Muscle of leg (tissue), 11 donors: ENCODE results near the gene NFAT5. TPM values are rescaled to one million over a fixed set of nuclear protein-coding genes. Genes with fewer than 3 reads are reported as not detected.
"Not testable (repeated sequence)": the region's sequence is repeated elsewhere in the genome, so short reads cannot be mapped to it uniquely, and the experiment has no call there.

Experiments used
- DNase-seq: peaks from one replicate; pipeline ENCODE4 v3.0.0; 2013
- H3K27ac ChIP-seq: one replicate; pipeline ENCODE4 v1.5.1; 2013; ENCODE audit warnings: mild to moderate bottlenecking, low read length, control low read depth
- H3K27me3 ChIP-seq: one replicate; pipeline ENCODE4 v1.6.1; 2013; ENCODE audit warnings: low read length; ENCODE audit not compliant: control insufficient read depth, insufficient read depth
- H3K36me3 ChIP-seq: one replicate; pipeline ENCODE4 v1.6.1; 2013; ENCODE audit warnings: low read length; ENCODE audit not compliant: control insufficient read depth, insufficient read depth
- H3K4me1 ChIP-seq: one replicate; pipeline ENCODE4 v1.6.1; 2013; ENCODE audit warnings: low read length; ENCODE audit not compliant: control insufficient read depth, insufficient read depth
- H3K4me3 ChIP-seq: one replicate; pipeline ENCODE4 v1.5.1; 2013; ENCODE audit warnings: low read length, control low read depth
- H3K9me3 ChIP-seq: replicated peaks from 2 replicates; pipeline ENCODE4 v1.6.1; 2013; ENCODE audit warnings: low read depth, low read length; ENCODE audit not compliant: control insufficient read depth
- WGBS: methylation state at CpG from one replicate; pipeline ENCODE4 v1.1.5; 2013; ENCODE audit warnings: missing lambda C conversion rate; ENCODE audit not compliant: insufficient coverage; 5-methylcytosine and 5-hydroxymethylcytosine counted together
- polyA plus RNA-seq, 8 donors: library from polyadenylated mRNA; unstranded; fragments of 120-200 nt; gene quantifications; one replicate each; pipeline versions ENCODE4 v1.2.1 to v1.2.3, GENCODE V29; 2013; ENCODE audit warnings: inconsistent platforms in 1 of 8, low replicate concordance in 1 of 8; ENCODE audit not compliant: insufficient read length in 8 of 8, insufficient read depth in 1 of 8
- total RNA-seq: library from RNA; stranded (reverse); fragments of 120-200 nt; gene quantifications from one replicate; pipeline ENCODE4 v1.2.4, GENCODE V29; 2013

The NFAT5 gene
- total and polyA plus RNA-seq, 9 donors = 8.2 to 21.1 (median 12.8) TPM

DNA sequence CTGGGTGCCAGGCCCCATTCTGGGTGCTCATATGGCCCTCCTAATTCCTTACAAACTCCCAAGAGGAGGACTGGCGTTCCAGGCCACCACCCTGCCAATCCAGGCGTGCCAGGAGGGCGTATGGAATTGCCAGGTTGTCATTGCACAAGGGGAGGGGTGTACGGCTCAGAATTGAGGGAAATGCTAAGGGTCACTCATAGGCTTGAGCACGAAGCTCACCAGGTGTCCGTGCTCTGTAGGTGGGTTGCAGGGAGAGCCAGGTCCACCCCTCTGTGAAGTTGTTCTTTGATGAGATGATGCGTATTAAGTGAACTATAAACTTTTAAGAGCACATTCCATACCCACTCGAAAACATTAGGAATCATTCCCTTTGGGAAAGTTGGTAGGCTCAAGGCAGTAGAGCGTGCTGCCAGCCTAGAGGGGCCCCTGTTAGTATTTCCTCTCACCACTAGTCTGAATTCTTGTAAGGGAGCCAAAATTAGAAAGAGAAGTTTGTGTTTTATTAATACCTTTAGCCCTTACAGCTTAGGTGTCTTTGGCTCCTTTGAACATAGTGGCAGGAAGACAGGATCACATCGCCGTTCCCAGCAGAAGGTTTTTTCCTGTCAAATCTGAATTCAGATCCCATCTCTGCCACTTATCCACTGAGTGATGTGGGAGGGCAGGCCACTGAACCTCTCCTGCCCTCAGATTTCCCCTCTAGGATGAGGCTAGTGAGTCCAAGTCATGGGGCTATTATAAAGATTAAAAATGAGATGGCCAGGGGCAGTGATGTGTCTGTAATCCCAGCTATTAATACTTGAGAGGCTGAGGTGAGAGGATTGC, 38.7 kb upstream of the NFAT5 start:
- no peak overlapping the region for H3K4me3 ChIP-seq
- no peak overlapping the region for H3K27ac ChIP-seq
- peaks cover 4% of the 10 kb centered on the region for H3K4me1 ChIP-seq
- WGBS = 82% methylated on average over 6 of the region's 11 CpGs
- H3K36me3 ChIP-seq = no peaks in the 10 kb centered on the region
- no peak for DNase-seq
- H3K27me3 ChIP-seq = no peaks in the 10 kb centered on the region
- H3K9me3 ChIP-seq = no peaks in the 10 kb centered on the region

DNA sequence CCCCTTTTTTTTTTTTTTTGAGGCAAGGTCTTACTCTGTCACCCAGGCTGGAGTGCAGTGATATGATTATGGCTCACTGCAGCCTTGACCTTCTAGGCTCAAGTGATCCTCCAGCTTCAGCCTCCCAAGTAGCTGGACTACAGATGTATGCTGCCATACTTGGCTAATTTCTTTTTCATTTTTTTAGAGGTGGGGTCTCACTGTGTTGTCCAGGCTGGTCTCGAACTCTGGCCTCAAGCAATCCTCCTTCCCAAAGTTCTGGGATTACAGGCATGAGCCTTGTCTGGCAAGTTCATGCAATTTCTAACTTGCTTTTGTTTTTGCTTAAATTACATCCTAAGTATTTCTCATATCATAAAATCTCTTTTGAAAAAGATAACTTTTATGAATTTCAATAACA, 33.8 kb upstream of the NFAT5 start:
- Histone ChIP-seq H3K36me3 (no peaks in the 10 kb centered on the region), H3K27ac (no peak overlapping the region), H3K9me3 (no peaks in the 10 kb centered on the region), H3K4me3 (no peak overlapping the region), H3K4me1 (peaks cover 4% of the 10 kb centered on the region), H3K27me3 (peaks cover 4% of the 10 kb centered on the region)
- no CpG with 5 or more reads among the region's 1 CpG for WGBS
- DNase-seq = no peak

DNA sequence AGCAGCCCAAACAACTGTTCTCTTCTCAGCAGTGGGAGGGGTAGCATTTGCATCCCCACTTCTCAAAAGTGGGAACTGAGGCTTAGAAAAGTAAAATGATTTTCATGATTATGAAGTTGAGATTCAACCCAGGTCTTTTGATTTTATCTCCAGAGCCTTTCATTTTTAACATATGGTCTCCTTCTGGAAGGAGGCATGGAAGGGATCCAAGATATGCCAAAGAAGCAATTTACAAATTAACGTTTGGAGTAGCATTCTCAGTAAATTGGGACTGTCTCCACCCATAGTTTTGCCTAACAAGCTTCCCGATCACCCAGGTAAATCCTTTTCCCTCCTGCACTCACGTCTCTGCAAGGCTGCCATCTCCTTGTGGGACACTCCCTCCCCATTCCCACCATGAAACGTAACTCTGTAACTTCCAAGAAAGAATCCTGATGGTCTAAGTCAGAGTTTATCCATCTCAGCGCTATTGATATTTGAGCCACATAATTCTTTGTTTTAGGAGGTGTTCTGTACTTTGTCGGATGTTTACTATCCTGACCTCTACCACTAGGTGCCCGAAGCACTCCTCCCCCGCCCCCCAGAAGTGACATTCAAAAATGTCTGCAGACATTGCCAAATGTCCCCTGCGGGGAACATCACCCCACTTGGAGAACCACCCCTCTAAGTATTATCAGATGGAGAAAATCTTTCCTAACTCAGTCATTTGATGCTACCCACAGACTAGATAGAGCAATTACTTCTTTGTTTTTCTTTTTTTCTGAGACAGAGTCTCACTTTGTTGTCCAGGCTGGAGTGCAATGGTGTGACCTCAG, 32.9 kb upstream of the NFAT5 start:
- H3K27ac ChIP-seq = no peak overlapping the region
- DNase-seq = no peak
- no peak overlapping the region for H3K4me3 ChIP-seq
- no peaks in the 10 kb centered on the region for H3K36me3 ChIP-seq
- 22% methylated on average over 3 of the region's 9 CpGs for WGBS
- no peaks in the 10 kb centered on the region for H3K9me3 ChIP-seq
- H3K27me3 ChIP-seq = peaks cover 4% of the 10 kb centered on the region
- peaks cover 5% of the 10 kb centered on the region for H3K4me1 ChIP-seq

DNA sequence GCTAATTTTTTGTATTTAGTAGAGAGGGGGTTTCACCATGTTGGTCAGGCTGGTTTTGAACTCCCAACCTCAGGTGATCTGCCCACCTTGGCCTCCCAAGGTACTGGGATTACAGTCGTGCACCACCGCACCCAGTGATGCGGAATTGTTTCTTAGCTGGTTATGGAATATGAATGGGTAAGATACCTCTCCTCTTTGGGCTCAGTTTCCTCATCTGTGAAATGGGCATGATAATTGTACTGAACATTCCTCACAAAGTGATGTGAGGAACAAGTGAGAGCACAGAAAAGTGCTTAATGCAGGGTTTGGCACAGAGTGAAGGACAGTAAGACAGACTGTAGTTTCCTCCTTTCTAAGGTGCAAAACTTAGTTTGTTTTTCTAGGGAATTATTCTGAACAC, 31.0 kb upstream of the NFAT5 start:
- Histone ChIP-seq H3K4me1 (peaks cover 5% of the 10 kb centered on the region), H3K27me3 (peaks cover 4% of the 10 kb centered on the region), H3K27ac (no peak overlapping the region), H3K36me3 (no peaks in the 10 kb centered on the region), H3K9me3 (no peaks in the 10 kb centered on the region), H3K4me3 (no peak overlapping the region)
- DNase-seq = no peak
- no CpG with 5 or more reads among the region's 3 CpGs for WGBS

DNA sequence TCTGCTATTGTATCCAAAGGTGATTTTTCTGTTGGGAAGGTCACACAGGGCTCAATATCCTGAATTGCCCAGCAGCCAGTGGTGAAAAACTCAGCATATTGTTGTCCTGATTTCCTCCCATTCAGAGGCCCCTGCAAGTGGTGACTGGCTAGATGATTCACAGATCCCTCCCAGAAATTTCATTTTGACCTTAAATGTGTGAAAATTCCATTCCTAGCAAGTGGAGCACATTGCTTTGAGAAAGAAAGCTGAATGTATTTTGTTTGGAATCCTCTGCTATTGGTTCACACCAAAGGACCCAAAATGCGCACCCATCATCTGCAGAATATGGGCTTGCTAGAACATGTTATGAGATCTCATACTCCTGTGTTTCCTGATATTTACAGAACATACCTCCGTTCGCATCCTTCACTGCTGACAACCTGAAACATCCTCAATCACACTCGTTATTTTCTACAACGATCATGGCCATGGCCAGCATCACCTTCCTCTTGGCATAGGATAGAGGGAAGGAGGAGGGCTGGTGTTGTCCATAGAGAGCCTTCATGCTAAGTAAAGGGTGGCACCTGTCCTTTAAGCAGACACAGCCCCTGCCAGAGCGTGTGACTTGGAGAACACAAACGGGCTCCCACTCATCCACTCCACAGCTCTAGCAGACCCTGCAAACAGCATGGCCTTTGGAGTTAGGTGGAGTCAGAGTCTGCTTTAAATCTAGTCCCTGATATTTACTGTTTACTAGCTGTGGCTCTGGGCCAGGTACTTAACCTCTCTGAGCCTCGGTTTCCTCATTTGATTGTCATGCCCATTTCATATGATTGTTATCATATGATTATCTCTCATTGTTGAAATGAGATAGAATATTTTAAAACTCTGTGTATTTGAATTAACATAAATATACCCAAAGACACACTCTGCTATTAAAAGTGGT, 30.4 kb upstream of the NFAT5 start:
- Histone ChIP-seq H3K27ac (no peak overlapping the region), H3K36me3 (no peaks in the 10 kb centered on the region), H3K4me1 (peaks cover 4% of the 10 kb centered on the region), H3K27me3 (peaks cover 4% of the 10 kb centered on the region), H3K9me3 (no peaks in the 10 kb centered on the region), H3K4me3 (no peak overlapping the region)
- DNase-seq = no peak
- WGBS = no CpG with 5 or more reads among the region's 8 CpGs

DNA sequence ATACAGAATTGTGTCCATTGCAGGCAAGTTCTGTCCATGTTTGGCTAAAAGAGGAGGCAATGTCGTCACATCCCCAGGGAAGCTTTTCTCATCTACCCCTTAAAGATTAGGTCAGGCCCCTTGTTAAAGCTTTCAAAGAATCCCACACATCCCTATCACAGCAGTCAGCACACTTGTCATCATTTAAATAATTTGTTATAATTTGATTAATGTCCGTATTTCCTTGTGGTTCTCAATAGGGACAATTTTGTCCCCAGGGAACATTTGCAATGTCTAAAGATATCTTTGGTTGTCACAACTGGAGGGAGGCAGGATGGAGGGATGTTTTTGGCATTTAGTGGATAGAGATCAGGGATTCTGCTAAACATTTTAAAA, 28.1 kb upstream of the NFAT5 start:
- peaks cover 2% of the 10 kb centered on the region for H3K4me1 ChIP-seq
- DNase-seq = no peak
- WGBS = no CpG with 5 or more reads among the region's 2 CpGs
- peaks cover 4% of the 10 kb centered on the region for H3K27me3 ChIP-seq
- no peak overlapping the region for H3K4me3 ChIP-seq
- no peaks in the 10 kb centered on the region for H3K9me3 ChIP-seq
- no peak overlapping the region for H3K27ac ChIP-seq
- no peaks in the 10 kb centered on the region for H3K36me3 ChIP-seq

DNA sequence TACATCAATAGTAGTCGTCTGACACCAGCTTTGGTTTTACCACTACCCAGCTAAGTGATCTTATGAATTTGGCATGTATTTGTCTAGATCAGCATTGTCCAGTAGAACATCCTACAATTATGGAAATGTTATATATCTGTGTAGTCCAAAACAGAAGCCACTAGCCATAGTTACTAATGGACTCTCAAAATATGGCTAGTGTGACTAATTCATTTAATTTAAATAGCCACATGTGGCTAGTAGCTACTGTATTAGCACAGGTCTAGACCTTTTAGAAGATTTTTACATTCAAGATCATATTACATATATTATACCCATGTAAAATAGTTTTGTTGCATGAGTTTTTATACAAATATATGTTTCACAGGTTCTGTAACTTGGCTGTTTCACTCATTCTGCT, 27.0 kb upstream of the NFAT5 start:
- no peak overlapping the region for H3K27ac ChIP-seq
- peaks cover 2% of the 10 kb centered on the region for H3K4me1 ChIP-seq
- no peak overlapping the region for H3K4me3 ChIP-seq
- no CpG with 5 or more reads among the region's 1 CpG for WGBS
- no peak for DNase-seq
- H3K36me3 ChIP-seq = no peaks in the 10 kb centered on the region
- H3K27me3 ChIP-seq = peaks cover 2% of the 10 kb centered on the region
- H3K9me3 ChIP-seq = no peaks in the 10 kb centered on the region

DNA sequence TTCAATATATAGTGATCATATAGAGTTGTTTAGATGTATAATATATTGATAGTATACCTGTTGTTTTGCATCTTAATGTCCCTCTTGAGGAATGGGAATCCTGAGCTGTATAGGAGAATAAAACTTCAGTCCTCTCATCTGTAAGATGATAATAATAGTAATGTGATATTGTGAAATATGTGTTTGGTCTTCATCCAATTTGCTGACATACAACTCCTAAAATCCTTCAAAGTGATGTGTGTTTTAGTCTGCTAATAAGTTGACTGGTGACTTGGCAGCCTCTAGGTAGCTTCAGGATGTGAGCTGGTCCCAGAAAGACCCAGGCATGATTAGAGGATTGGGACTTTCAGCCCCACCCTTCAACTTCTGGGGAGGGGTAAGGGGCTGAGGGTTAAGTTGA, 22.8 kb upstream of the NFAT5 start:
- no peaks in the 10 kb centered on the region for H3K4me1 ChIP-seq
- H3K27me3 ChIP-seq = no peaks in the 10 kb centered on the region
- no peaks in the 10 kb centered on the region for H3K36me3 ChIP-seq
- no peak overlapping the region for H3K27ac ChIP-seq
- H3K9me3 ChIP-seq = no peaks in the 10 kb centered on the region
- DNase-seq = no peak
- H3K4me3 ChIP-seq = no peak overlapping the region

DNA sequence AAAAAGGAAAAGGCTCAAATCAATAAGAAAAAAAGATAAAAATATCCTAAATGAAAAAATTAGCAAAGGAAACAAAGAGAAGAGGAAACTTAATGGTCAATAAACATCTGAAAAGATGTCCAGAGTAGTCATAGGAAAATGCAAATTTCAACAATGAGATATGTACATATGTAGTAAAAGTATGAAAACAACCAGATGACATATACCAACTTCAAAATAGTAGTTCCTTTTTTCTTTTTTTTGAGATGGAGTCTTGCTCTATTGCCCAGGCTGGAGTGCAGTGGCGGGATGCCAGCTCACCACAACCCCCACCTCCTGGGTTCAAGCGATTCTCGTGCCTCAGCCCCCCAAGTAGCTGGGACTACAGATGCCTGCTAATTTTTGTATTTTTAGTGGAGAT, 21.7 kb upstream of the NFAT5 start:
- no peak overlapping the region for H3K4me3 ChIP-seq
- no CpG with 5 or more reads among the region's 3 CpGs for WGBS
- no peaks in the 10 kb centered on the region for H3K36me3 ChIP-seq
- DNase-seq = no peak
- no peaks in the 10 kb centered on the region for H3K4me1 ChIP-seq
- no peaks in the 10 kb centered on the region for H3K27me3 ChIP-seq
- H3K9me3 ChIP-seq = no peaks in the 10 kb centered on the region
- no peak overlapping the region for H3K27ac ChIP-seq

DNA sequence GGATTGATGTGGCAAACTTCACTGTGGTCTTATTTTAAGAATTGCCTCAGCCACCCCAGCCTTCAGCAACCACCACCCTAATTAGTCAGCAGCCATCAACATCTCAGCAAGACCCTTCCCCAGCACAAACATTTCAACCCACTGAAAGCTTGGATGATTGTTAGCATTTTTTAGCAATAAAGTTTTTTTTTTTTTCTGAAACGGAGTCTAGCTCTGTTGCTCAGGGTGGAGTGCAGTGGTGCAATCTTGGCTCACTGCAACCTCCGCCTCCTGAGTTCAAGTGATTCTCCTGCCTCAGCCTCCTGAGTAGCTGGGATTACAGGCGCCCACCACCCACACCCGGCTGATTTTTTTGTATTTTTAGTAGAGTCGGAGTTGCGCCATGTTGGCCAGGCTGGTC, 19.1 kb upstream of the NFAT5 start:
- H3K4me1 ChIP-seq, DNase-seq, H3K9me3 ChIP-seq, H3K36me3 ChIP-seq, H3K27ac ChIP-seq, H3K4me3 ChIP-seq, H3K27me3 ChIP-seq: not testable (repeated sequence)
- no CpG with 5 or more reads among the region's 6 CpGs for WGBS
